AG10803 (cell line): ENCODE data around the gene YIF1A.

Experiments used
- DNase-seq: peaks from one replicate; pipeline ENCODE4 v3.0.0; 2010; ENCODE audit warnings: low read depth
- H3K4me3 ChIP-seq: 2 replicates; pipeline ENCODE4 v1.5.1; 2011; ENCODE audit warnings: mild to moderate bottlenecking, low read length, control low read depth
- CTCF ChIP-seq: conservative IDR thresholded peaks from 2 replicates; pipeline ENCODE4 v1.5.1; 2011; ENCODE audit warnings: mild to moderate bottlenecking, low read length, control low read depth, inconsistent platforms

Gene YIF1A

GRCh38 chr11:66243782-66244535 lies 45.0 kb downstream of the YIF1A start:
- no peak for DNase-seq
- TF ChIP-seq CTCF = no peak
- H3K4me3 ChIP-seq = no peak overlapping the region

- no peak overlapping the region for H3K4me3 ChIP-seq
- no peak for DNase-seq
- TF ChIP-seq CTCF = no peak
Observed at GRCh38 chr11:66242095-66242765, 46.7 kb downstream of the YIF1A start.

- DNase-seq = no peak
- TF ChIP-seq CTCF = no peak
- no peak overlapping the region for H3K4me3 ChIP-seq
Observed at GRCh38 chr11:66240781-66241136, 48.2 kb downstream of the YIF1A start.

- no peak for DNase-seq
Observed at GRCh38 chr11:66239998-66240780, 48.8 kb downstream of the YIF1A start.

GRCh38 chr11:66239511-66239910 lies 49.4 kb downstream of the YIF1A start:
- no peak for TF ChIP-seq CTCF
- no peak for DNase-seq
- H3K4me3 ChIP-seq = no peak overlapping the region

More at GRCh38 chr11:66239998-66240780, 48.8 kb downstream of the YIF1A start:
- TF ChIP-seq CTCF = no peak
- no peak overlapping the region for H3K4me3 ChIP-seq

- no peak for DNase-seq
- no peak overlapping the region for H3K4me3 ChIP-seq
- no peak for TF ChIP-seq CTCF
Observed at GRCh38 chr11:66238786-66239413, 50.0 kb downstream of the YIF1A start.
